NB4 (cell line): Measurements from ENCODE around the gene ETV7.

Experiments used
- DNase-seq: peaks from one replicate; pipeline ENCODE4 v3.0.0; 2010; ENCODE audit warnings: low read depth
- H3K4me3 ChIP-seq: one replicate; pipeline ENCODE4 v1.5.1; 2011; ENCODE audit warnings: mild to moderate bottlenecking, low read depth, low read length, moderate library complexity
- CTCF ChIP-seq: IDR thresholded peaks from one replicate; pipeline ENCODE4 v1.5.1; 2012; ENCODE audit warnings: low read depth, low read length
- MAX ChIP-seq: IDR thresholded peaks from 2 replicates; pipeline ENCODE4 v1.6.1; 2011; ENCODE audit warnings: low read depth, low read length
- MYC ChIP-seq: IDR thresholded peaks from 2 replicates; pipeline ENCODE4 v1.6.1; 2011; ENCODE audit warnings: low read depth, low read length
- POLR2A ChIP-seq: IDR thresholded peaks from 2 replicates; pipeline ENCODE4 v1.6.1; 2011; ENCODE audit warnings: mild to moderate bottlenecking; ENCODE audit not compliant: insufficient read length; ENCODE audit errors: extremely low read depth

ETV7 gene

DNA sequence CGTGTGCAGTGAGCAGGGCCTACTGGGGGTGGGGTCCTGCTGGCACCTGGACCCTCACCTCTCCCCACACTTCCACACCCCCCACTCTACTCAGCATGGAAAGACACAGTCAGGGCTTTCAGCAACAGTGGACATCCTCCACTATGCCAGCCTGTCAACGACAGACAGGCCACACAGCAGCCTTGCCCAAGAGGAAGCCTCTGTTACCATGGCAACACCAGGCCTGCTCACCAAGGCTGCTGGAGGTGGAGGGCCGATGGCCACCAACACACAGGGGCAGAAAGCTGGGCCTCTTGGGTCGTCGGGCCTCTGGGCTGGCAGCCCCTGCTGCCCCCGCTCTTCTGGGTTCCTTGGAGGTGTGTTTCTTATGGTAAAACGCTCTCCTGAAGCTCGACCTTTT is 64.4 kb downstream of the ETV7 start:
- H3K4me3 ChIP-seq, result no peak overlapping the region
- TF ChIP-seq CTCF, result no peak
- TF ChIP-seq POLR2A, result no peak
- no peak for TF ChIP-seq MAX
- no peak for TF ChIP-seq MYC
- DNase-seq, result peak; percentile 64

- H3K4me3 ChIP-seq, result no peak overlapping the region
- DNase-seq, result no peak
- TF ChIP-seq MYC (no peak), POLR2A (no peak), CTCF (no peak), MAX (no peak)
Observed at GRCh38 chr6:36322591-36322990, 64.9 kb downstream of the ETV7 start.

DNA sequence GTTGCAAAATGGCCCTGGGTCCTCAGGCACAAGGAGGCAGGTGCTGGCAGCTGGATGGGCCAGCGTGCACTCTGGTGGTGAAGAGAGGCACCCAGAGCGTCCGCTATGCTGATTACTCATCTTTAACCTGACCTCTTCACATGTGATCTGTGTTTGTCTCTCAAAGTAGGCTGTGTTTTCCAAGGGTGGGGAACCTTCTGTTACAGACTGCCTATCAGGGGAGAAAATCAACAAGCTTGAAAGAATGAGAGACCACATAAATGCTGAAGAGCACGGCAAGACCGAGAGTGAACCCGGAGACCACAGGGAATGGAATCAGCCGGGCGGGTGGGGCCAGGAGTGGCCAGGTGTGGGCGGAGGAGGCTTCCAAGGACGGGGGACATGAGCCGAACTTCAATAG is 67.0 kb downstream of the ETV7 start:
- no peak overlapping the region for H3K4me3 ChIP-seq
- no peak for DNase-seq
- TF ChIP-seq POLR2A, result no peak
- no peak for TF ChIP-seq CTCF
- no peak for TF ChIP-seq MAX
- no peak for TF ChIP-seq MYC

GRCh38 chr6:36319821-36320220 is 67.6 kb downstream of the ETV7 start:
- H3K4me3 ChIP-seq, result no peak overlapping the region
- no peak for DNase-seq
- no peak for TF ChIP-seq POLR2A
- TF ChIP-seq MYC, result no peak
- TF ChIP-seq CTCF, result no peak
- no peak for TF ChIP-seq MAX

GRCh38 chr6:36319436-36319762 is 68.1 kb downstream of the ETV7 start:
- DNase-seq, result peak; percentile 47
- H3K4me3 ChIP-seq, result no peak overlapping the region
- TF ChIP-seq MYC (no peak), MAX (no peak), CTCF (no peak), POLR2A (no peak)
